Hepatocyte (in vitro differentiated cells): ENCODE results near the gene GCC1.

ENCODE experiments used
- EZH2 ChIP-seq: fragments of 200-600 bp; sonication (generic); IDR thresholded peaks from 2 replicates; pipeline ENCODE4 v1.6.1; 2016; ENCODE audit warnings: antibody characterized with exemption, mild to moderate bottlenecking, borderline replicate concordance
- TF ChIP-seq, protein P1 (sequence below): fragments of 200-600 bp; sonication (generic); IDR thresholded peaks from 2 replicates; pipeline ENCODE4 v1.5.1; 2016; ENCODE audit warnings: antibody characterized with exemption, mild to moderate bottlenecking; ENCODE audit not compliant: poor library complexity

DNA sequence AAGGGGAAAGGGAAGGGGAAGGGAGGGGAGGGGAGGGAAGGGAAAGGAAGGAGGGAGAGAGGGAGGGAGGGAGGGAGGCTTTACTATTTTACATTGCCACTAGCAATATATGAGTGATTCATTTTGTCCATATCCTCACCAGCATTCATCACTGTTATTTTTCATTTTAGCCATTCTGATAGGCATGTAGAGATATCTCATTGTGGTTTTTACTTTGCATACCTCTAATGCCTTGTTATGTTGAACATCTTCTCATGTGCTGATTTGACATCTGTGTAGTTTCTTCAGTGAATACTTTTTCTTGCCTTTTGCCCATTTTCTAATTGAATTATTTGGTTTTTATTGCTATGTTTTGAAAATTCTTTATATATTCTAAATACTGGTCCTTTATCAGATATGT, 52.7 kb downstream of the GCC1 start:
- TF ChIP-seq EZH2 = no peak
- TF ChIP-seq, protein P1, sequence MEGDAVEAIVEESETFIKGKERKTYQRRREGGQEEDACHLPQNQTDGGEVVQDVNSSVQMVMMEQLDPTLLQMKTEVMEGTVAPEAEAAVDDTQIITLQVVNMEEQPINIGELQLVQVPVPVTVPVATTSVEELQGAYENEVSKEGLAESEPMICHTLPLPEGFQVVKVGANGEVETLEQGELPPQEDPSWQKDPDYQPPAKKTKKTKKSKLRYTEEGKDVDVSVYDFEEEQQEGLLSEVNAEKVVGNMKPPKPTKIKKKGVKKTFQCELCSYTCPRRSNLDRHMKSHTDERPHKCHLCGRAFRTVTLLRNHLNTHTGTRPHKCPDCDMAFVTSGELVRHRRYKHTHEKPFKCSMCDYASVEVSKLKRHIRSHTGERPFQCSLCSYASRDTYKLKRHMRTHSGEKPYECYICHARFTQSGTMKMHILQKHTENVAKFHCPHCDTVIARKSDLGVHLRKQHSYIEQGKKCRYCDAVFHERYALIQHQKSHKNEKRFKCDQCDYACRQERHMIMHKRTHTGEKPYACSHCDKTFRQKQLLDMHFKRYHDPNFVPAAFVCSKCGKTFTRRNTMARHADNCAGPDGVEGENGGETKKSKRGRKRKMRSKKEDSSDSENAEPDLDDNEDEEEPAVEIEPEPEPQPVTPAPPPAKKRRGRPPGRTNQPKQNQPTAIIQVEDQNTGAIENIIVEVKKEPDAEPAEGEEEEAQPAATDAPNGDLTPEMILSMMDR = no peak
